GM10266 (cell line): ENCODE data around the gene SPRR3.

Experiments used
- DNase-seq: peaks from one replicate; pipeline ENCODE4 v3.0.0; 2012; ENCODE audit errors: extremely low spot score
- TF ChIP-seq, protein P1 (sequence below): IDR thresholded peaks from 2 replicates; pipeline ENCODE4 v1.5.1; 2012; ENCODE audit warnings: mild to moderate bottlenecking, low read depth; ENCODE audit not compliant: control insufficient read depth, insufficient read depth; ENCODE audit errors: missing control alignments

SPRR3 gene

DNA sequence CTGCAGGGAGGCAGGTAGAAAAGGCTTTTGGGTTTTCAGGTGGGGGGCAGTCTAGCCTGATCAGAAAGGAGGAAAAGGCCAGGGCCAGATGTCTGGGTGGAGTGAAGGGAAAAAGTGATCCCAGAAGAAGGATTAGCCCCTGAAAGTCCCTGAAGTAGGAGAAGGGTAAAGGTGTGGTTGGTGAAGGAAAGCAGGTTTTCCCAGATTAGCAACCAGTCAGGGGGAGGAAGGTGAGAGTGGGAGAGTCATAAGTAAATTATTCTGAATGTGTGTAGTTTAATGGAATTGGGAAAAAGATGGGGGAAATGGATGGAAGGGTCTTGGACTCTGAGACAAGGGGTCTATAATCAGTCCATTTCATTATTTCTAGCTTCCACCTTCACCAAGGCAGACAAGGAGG lies 18.3 kb upstream of the SPRR3 start:
- TF ChIP-seq, protein P1, sequence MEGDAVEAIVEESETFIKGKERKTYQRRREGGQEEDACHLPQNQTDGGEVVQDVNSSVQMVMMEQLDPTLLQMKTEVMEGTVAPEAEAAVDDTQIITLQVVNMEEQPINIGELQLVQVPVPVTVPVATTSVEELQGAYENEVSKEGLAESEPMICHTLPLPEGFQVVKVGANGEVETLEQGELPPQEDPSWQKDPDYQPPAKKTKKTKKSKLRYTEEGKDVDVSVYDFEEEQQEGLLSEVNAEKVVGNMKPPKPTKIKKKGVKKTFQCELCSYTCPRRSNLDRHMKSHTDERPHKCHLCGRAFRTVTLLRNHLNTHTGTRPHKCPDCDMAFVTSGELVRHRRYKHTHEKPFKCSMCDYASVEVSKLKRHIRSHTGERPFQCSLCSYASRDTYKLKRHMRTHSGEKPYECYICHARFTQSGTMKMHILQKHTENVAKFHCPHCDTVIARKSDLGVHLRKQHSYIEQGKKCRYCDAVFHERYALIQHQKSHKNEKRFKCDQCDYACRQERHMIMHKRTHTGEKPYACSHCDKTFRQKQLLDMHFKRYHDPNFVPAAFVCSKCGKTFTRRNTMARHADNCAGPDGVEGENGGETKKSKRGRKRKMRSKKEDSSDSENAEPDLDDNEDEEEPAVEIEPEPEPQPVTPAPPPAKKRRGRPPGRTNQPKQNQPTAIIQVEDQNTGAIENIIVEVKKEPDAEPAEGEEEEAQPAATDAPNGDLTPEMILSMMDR = no peak
- no peak for DNase-seq

DNA sequence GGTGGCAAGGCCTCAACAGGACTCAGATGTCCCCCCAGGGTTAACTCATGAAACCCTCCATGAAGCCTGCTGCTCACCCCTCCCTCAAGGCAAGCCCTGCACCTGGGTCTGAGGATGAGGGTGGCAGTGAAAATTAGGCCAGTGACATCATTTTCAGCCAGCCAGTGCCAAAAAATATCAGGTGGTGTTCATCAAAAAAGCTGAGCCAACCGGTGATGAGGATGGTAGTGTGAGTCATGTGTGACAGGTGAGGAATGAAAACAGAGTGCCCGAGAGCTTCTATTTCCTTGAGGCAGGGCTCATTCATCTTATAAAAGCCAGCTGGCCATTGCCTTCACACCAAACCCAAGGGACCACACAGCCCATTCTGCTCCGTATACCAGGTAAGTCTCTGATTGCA lies 17.8 kb upstream of the SPRR3 start, which contains the start of gene SPRR1A:
Gene SPRR1A (plus strand): TSS at position 339 of the 400 bp plus-strand sequence. CDS start 1,150 bp downstream, outside the sequence.
- DNase-seq = no peak
- TF ChIP-seq, protein P1 = no peak

DNA sequence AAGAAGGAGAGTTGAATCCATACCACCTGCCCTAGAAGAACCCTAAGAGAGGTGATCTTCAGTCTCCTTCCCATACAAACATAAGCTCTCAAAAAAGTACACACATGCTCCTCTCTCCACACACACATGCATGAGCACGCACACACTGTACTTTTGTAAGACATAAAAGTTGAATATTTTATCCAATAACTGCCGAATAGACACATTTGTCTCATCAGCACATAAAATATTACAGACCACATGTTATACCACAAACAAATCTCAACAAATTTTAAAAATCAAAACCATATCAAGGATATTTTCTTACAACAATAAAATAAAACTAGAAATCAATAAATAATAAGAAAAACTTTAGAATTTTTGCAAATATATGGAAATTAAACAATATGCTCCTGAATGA lies 15.0 kb upstream of the SPRR3 start:
- DNase-seq = no peak
- TF ChIP-seq, protein P1 = no peak

DNA sequence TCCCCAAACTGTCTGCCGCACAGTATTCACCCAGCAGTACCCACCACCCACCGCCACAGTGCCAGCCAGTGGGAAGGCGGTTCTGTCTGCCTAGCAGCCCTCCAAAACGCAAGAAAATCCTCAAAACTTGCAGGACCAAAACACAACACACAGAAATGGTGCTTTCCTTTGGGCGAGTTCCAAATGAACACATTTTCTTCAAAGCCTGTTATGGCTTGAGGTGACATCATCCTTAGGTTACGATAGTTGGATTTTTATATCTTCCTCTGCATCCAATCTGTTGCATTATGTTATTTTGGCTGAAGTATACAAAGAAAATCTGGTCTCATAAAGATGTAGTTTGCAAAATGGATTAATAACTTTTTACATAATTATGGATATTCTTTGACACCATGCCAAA lies 8.4 kb upstream of the SPRR3 start:
- DNase-seq = no peak
- TF ChIP-seq, protein P1 = no peak

DNA sequence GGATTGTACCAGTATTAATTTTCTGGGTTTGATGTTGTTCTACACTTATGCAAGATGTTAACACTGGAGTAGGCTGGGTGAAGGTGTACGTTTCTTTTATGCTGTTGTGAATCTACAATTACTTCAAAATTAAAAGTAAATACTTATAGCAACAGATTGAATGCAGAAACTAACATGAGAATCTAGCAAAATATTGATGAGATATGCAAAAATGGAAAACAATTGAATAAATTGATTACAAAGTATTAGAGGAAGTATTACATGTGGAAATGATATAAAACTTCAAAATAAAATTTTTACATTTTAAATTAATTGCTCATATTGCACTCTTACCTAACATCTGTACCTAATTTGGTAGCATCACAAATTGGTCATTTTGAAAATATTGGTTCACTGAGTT lies 5.7 kb upstream of the SPRR3 start:
- TF ChIP-seq, protein P1 = no peak
- no peak for DNase-seq

DNA sequence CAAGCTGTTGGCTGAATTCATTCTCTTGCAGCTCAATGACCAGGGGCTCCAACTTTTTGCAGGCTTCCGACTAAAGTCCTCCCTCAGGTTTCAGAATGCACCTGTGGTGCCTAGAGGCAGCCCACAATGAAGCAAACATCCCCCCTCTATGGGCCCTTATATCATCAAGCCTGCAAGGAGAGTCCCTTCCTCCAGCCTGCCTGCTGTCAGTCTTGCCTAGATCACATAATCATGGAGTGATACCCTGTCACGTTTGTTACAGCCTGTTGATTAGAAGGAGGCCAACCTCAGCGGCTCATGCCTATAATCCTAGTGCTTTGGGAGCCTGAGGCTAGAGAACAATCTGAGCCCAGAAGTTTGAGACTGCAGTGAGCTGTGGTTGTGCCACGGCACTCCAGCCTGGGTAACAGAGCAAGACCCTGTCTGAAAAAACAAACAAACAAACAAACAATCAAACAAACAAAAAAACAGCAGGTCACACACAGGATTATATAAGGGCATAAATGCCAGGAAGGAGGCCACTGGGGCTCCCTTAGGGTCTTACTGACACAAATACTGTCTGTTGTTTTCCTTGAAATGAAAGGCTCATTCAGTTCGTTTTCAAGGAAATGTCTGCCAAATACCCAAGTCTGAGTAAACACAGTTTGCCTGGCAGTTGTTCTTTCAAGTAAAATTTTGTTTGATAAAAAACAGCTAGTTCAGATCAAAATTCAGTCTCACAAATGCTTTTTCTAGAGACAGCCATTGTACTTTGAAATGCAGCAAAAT lies 4.7 kb upstream of the SPRR3 start:
- TF ChIP-seq, protein P1 = no peak
- no peak for DNase-seq

DNA sequence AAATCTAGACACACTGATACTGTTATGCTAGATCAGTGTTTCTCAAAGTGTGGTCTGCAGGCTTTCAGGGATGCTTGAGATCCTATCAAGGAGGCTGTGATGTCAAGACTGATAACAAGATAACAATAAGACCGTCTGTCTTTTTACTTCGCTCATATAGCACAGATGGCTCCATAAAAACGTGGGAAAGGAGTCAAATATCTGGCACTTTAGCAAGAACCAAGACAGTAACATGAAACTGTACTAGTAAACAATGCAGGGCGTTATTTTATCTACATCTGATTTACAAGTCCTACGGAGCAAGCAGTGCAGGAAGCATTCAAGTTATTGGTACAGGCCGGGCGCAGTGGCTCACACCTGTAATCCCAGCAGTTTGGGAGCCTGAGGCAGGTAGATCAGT lies 3.6 kb upstream of the SPRR3 start:
- TF ChIP-seq, protein P1 = no peak
- no peak for DNase-seq
